HT1080 (cell line): ENCODE measurements around the gene PRELP. TPM values are rescaled to one million over a fixed set of nuclear protein-coding genes. Genes with fewer than 3 reads are reported as not detected.

ENCODE experiments used
- DNase-seq: peaks from one replicate; pipeline ENCODE4 v3.0.0-alpha.2; 2015; ENCODE audit warnings: low read depth
- total RNA-seq: library from RNA; depleted of rRNA; stranded (reverse); fragments of >200 nt; shearing (Covaris generic); gene quantifications from 2 replicates; pipeline ENCODE4 v1.2.3, GENCODE V29; 2014

PRELP gene
- total RNA-seq, 1 experiment from 2014 or later = 0.05 TPM

DNA sequence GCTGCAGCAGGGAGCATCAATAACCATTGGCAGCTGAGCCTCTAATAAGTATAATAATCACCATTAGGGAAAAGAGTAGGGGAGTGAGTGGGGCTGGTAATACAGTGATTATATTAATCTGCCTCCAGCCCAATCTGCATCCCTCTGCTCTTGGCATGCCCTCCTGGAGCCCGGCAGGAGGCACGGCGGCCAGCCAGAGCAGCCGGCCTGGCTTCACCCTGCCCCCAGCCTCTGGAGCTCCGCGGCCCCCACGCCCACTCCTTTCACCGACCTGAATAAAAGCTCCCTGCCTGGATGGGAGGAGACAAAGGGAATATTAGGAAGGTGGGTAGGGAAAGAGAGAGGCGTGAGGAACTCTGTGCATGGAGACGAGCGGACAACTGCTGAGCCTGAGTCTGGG lies 46.6 kb downstream of the PRELP start:
- DNase-seq = no peak

- DNase-seq = no peak
Measured at GRCh38 chr1:203523667-203524066, 48.1 kb downstream of the PRELP start.

DNA sequence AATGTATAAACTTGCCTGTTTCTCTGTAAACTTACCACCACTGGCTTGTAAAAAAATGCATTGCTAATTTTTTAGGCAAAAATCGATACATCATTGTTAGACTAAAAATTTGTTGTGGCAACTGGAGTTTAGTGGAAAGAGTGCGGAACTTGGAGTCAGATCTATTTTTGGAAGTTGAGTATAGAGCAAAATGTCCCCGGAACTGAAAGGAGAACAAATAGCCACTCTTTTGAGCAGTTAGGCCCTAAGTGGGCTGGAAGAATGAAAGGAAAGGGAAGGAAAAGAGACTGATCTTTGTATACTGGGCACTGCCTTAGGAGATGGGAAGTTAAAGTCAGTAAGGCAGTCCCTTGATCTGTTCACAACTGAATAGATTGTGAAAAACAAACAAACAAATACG lies 48.5 kb downstream of the PRELP start:
- no peak for DNase-seq

DNA sequence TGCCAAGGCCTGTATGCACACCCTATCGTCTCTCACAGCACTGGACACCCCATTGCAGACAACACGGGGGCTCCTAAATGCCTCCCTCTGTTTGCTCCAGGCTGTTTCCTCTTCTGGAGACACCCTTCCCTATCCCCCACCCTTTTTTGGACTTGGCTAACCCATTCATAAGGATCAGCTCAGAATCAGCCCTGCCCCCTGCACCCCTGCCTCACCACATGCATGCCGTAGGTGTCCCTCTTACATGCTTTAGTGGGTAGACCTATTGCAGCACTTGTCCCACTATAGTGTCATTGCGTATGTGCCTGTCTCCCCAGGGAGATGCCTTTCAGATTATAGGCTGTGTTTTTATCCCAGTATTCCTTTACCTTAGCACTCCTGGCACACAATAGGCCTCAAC lies 49.2 kb downstream of the PRELP start:
- DNase-seq = no peak

- no peak for DNase-seq
Measured at GRCh38 chr1:203525685-203526084, 50.1 kb downstream of the PRELP start.

- DNase-seq = no peak
Measured at GRCh38 chr1:203526130-203526529, 50.5 kb downstream of the PRELP start.

GRCh38 chr1:203526572-203526971 lies 51.0 kb downstream of the PRELP start:
- no peak for DNase-seq

DNA sequence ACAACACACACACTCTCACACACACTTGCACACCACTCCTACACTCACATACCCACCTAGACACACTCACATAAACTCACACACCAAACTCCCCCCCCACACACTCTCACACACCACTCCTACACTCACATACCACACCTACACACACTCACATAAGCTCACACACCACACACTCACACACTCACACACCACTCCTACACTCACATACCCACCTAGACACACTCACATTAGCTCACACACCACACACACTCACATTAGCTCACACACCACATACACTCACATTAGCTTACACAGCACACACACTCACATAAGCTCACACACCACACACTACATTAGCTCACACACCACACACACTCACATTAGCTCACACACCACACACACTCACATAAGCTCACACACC lies 51.4 kb downstream of the PRELP start:
- DNase-seq = no peak

DNA sequence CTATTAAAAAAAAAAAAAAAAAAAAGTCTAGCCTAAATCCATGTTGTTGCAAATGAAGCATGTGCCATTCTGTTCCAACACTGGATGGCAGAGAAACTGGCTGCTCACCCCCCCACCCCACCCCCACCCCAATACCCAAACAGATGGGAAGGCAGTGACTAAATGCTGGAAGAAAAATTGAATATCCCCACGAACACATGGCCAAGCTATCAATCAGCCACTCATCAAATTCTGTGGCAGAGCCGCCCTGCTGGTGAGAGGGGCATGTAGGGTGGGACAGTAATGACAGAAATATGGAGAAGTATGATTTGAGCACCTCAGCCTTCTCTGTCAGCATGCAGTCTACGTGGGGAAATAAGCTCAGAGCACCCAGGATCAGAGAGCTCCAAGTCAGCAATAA lies 52.5 kb downstream of the PRELP start:
- no peak for DNase-seq

- no peak for DNase-seq
Measured at GRCh38 chr1:203528976-203529835, 53.6 kb downstream of the PRELP start.

DNA sequence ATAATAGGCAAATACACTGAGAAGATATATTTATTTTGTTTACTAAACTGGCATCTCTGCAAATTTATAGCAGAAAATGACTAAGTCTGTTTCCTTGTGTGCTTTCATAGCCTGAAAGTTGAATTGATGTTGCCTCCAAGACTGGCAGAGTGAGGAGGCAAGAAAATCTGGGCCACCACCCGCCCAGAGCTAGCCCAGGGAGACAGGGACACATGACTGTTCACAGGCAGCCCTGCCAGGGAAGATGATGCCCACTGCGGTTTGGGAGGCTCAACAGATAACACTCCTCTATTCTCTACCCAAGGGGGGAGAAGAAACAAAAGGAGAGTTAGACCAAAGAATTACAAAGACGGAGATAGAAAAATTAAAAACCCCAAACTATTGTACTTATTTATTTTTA lies 55.5 kb downstream of the PRELP start:
- no peak for DNase-seq

- no peak for DNase-seq
Measured at GRCh38 chr1:203534012-203534411, 58.4 kb downstream of the PRELP start.

DNA sequence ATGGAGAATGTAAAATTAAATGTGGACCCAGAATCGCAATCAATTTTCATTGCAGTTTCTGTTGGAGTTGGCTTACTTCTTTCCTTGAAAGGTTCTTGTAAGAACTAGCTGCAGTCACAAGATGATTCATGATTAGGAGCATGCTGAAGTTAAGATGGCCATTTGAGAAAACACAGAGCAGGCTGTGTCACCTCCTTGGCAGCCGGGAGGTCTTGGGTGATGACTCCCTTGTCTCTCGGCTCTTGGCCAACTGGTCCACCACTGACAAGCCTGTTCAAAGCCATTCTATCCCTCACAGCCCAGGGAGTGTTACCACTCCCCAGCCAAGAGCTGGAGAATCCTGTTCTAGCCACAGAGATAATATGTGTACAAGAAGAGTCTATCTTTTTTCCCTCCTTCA lies 58.9 kb downstream of the PRELP start:
- DNase-seq = peak; percentile 97

GRCh38 chr1:203536575-203536974 lies 61.0 kb downstream of the PRELP start:
- no peak for DNase-seq

DNA sequence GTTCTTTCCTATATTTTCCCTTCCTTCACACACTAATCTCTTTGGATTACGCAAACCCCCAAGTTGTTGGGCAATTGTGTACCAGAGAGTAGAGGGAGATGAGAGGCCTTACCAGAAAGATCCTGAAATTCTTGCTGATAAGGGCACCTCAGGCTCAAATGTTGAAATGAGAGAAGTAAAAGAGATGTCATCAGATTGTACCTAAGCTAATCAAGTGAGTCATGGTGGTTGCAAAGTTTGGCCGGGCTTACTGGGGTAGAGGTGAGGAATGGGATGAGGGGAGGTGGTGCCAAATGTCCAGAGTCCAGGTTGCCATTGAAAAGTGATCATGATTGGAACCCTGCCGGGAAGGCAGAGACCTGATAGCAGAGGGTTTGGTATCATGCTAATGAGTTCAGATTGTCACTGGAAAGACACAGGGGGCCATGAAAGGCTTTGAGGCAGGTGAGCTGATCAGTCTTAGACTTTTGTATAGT lies 61.4 kb downstream of the PRELP start:
- peak; percentile 39 for DNase-seq

DNA sequence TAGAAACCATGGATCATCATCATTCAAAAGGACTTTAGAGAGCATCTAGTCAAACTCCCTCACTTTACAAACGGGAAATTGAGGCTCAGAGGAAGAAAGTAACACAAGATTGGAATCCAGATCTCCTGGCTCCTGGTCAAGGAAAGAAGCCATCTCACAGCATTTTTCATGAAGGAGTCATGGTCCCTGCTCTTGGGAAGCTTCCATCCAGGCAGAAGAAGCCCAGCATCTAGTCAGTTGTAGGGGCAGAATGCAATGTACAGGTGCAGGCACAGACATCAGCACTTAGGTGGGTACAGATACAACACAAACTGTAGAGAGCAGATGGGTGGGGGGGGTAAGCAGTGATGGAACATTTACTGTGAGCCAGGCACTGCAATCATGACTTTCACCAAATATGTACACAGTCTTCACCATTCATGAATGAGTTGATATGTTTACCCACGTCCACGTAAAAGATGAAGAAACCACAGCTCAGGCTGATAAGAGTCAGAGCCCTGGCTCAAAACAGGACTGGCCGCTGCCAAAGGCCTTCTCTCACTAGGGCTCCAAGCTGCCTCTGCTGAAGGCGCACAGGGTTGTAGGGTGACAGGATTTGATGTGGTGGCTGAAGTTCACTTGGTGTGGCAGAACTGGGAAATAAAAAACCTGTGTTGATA lies 62.3 kb downstream of the PRELP start:
- no peak for DNase-seq

GRCh38 chr1:203538726-203539125 lies 63.1 kb downstream of the PRELP start:
- no peak for DNase-seq

DNA sequence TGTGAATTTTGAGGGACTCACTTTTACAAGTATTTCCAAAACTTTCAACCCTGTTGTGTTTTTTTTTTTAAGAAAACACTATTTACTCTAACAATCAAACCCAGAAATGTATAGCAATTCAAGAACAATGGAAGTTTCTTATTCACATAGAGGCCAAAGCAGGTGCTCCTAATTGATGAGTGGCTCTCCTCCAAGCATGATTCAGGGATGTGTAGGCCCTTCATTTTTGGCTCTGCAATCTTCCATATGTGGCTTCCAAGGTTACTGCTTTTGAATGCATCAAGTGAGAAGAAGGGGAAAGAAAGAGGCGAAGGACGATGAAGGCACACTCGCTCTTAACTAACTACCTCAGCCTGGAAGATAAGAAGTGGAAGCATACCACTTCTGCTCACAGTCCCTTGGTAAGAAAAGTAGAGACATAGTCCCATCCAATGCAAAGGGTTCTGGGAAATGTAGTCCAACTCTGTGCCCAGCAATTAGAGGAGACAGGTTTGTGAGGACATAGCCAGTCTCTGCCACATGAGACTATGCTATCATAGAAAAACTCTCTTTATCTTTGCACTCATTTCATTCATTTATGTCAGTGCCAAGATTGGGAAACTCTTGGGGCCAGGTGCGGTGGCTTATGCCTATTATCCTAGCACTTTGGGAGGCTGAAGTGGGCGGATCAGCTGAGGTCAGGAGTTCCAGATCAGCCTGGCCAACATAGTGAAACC lies 64.4 kb downstream of the PRELP start:
- DNase-seq = no peak
